Mammary epithelial cell (primary cell): ENCODE data around the gene DPF3.

Experiments
- EZH2 ChIP-seq: IDR thresholded peaks from 2 replicates; pipeline ENCODE4 v1.6.1; 2012; ENCODE audit warnings: low read length, inconsistent platforms, borderline replicate concordance
- TF ChIP-seq, protein P1 (sequence below), 2 donors: IDR thresholded peaks in 1 of 2; conservative IDR thresholded peaks in 1 of 2; 2 replicates each; pipeline ENCODE4 v1.5.1; 2011 to 2012; ENCODE audit warnings: inconsistent platforms in 2 of 2, low read length in 2 of 2, mild to moderate bottlenecking in 2 of 2, control low read depth in 1 of 2, low read depth in 1 of 2; ENCODE audit not compliant: insufficient read depth in 1 of 2; ENCODE audit errors: extremely low read depth in 1 of 2

DNA sequence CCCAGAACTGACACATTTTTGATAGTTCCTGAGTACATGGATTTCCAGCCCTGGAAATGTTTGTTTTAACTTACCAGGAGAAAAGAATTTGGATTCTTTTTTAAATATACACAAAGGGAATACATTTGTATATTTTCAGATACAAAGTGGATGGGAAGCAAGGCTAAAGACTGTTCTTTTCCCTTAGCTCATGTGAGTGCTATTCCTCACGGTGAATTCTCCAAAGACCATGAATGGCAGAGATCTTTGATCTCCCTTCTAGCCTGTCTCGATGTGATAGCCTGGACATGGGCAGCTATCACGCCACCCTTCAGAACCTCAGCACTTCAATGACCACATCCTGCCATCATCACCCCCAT is 91.3 kb downstream of the DPF3 start:
- TF ChIP-seq, protein P1, sequence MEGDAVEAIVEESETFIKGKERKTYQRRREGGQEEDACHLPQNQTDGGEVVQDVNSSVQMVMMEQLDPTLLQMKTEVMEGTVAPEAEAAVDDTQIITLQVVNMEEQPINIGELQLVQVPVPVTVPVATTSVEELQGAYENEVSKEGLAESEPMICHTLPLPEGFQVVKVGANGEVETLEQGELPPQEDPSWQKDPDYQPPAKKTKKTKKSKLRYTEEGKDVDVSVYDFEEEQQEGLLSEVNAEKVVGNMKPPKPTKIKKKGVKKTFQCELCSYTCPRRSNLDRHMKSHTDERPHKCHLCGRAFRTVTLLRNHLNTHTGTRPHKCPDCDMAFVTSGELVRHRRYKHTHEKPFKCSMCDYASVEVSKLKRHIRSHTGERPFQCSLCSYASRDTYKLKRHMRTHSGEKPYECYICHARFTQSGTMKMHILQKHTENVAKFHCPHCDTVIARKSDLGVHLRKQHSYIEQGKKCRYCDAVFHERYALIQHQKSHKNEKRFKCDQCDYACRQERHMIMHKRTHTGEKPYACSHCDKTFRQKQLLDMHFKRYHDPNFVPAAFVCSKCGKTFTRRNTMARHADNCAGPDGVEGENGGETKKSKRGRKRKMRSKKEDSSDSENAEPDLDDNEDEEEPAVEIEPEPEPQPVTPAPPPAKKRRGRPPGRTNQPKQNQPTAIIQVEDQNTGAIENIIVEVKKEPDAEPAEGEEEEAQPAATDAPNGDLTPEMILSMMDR (conservative IDR thresholded peaks at IDR 0.05 in 1 of 2, IDR thresholded peaks at IDR 0.05 in 1 of 2; ENCODE audit: extremely low read depth in 1 of 2, insufficient read depth in 1 of 2, low read depth in 1 of 2, low read length in 2 of 2) = no peak
- no peak for TF ChIP-seq EZH2
